Inflammatory macrophage treated with lipopolysaccharide for 1 hour (primary cell): ENCODE measurements around the gene TRAPPC12.
"Not testable (repeated sequence)": the region's sequence is repeated elsewhere in the genome, so short reads cannot be mapped to it uniquely, and the experiment has no call there.

Source experiments
- DNase-seq, 2 donors: peaks; one replicate each; pipeline ENCODE4 v3.0.0-alpha.2; 2020 to 2022

TRAPPC12 gene

GRCh38 chr2:3488855-3489763 is 109.6 kb downstream of the TRAPPC12 start:
- DNase-seq: no peak

GRCh38 chr2:3489764-3490115 is 110.2 kb downstream of the TRAPPC12 start:
- no peak for DNase-seq

GRCh38 chr2:3490191-3491170 is 111.0 kb downstream of the TRAPPC12 start:
- no peak for DNase-seq

GRCh38 chr2:3491306-3491705 is 111.8 kb downstream of the TRAPPC12 start:
- no peak for DNase-seq

- DNase-seq: no peak
These were observed 112.4 kb downstream of the TRAPPC12 start for GRCh38 chr2:3491716-3492474.

- DNase-seq: not testable (repeated sequence)
These were observed 112.9 kb downstream of the TRAPPC12 start for GRCh38 chr2:3492475-3492787.

- no peak for DNase-seq
These were observed 113.6 kb downstream of the TRAPPC12 start for GRCh38 chr2:3492951-3493614.

- no peak for DNase-seq
These were observed 114.1 kb downstream of the TRAPPC12 start for GRCh38 chr2:3493615-3494007.

GRCh38 chr2:3494984-3495666 is 115.6 kb downstream of the TRAPPC12 start:
- DNase-seq: no peak

GRCh38 chr2:3496708-3497080 is 117.2 kb downstream of the TRAPPC12 start:
- not testable (repeated sequence) for DNase-seq

GRCh38 chr2:3498783-3499394 is 119.4 kb downstream of the TRAPPC12 start:
- no peak for DNase-seq

- DNase-seq: no peak
These were observed 120.9 kb downstream of the TRAPPC12 start for GRCh38 chr2:3500326-3500899.

- DNase-seq: no peak
These were observed 123.6 kb downstream of the TRAPPC12 start for GRCh38 chr2:3503046-3503445.

GRCh38 chr2:3503483-3503882 is 124.0 kb downstream of the TRAPPC12 start:
- no peak for DNase-seq

GRCh38 chr2:3504741-3505140 is 125.2 kb downstream of the TRAPPC12 start:
- DNase-seq: no peak

GRCh38 chr2:3505771-3506170 is 126.3 kb downstream of the TRAPPC12 start:
- no peak for DNase-seq

- no peak for DNase-seq
These were observed 132.6 kb downstream of the TRAPPC12 start for GRCh38 chr2:3512086-3512485.

GRCh38 chr2:3513026-3513810 is 133.7 kb downstream of the TRAPPC12 start:
- no peak for DNase-seq

- not testable (repeated sequence) for DNase-seq
These were observed 135.9 kb downstream of the TRAPPC12 start for GRCh38 chr2:3515438-3515837.

- DNase-seq: no peak
These were observed 137.3 kb downstream of the TRAPPC12 start for GRCh38 chr2:3516831-3517230.
